Measurements from ENCODE around the gene PDZRN3. TPM values are rescaled to one million over a fixed set of nuclear protein-coding genes. Genes with fewer than 3 reads are reported as not detected.
A peak's percentile ranks its signal among the peaks of the same experiment; 100 is the strongest.

The PDZRN3 gene
- total RNA-seq, 1 donor from 2014 or later, result 19.8 TPM

DNA sequence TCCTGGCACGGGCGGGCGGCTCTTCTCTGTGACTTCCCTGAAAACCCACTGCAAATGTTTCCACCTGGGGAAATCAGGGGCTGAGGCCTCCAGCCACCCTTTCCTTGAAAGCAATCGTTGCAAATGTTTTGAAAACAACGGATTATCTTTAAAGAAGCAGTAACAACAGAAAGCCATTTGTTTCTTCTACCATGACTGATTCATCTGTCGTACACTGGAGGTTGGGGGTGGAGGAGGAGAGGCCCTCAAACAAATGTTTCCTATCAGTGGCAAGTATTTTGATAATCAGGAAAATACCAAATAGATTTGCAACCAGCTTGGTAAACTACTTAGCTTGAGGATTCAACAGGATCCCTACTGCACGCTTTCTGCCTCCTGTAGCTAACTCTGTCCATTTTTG is 114.9 kb downstream of the PDZRN3 start:
- H3K27me3 ChIP-seq (ENCODE audit: insufficient read depth, low read length), result no peaks in the 10 kb centered on the region
- peaks cover 4% of the 10 kb centered on the region for H3K79me2 ChIP-seq (ENCODE audit: insufficient read depth, low read length)
- no peak overlapping the region for H3K4me3 ChIP-seq (ENCODE audit: insufficient read depth, low read depth, low read length)
- Mint-ChIP-seq H3K4me3 (ENCODE audit: unreplicated experiment) (no peak overlapping the region), H3K27me3 (ENCODE audit: low read depth, unreplicated experiment) (no peaks in the 10 kb centered on the region), H3K9me3 (ENCODE audit: unreplicated experiment) (no peaks in the 10 kb centered on the region), H3K27ac (ENCODE audit: unreplicated experiment) (peak overlapping the region; percentile 72), H3K4me1 (ENCODE audit: low read depth, unreplicated experiment) (peaks cover 40% of the 10 kb centered on the region), H3K36me3 (ENCODE audit: low read depth, unreplicated experiment) (no peaks in the 10 kb centered on the region)
- H4K20me1 ChIP-seq (ENCODE audit: insufficient read depth, low read length), result no peaks in the 10 kb centered on the region
- TF ChIP-seq EZH2 (IDR thresholded peaks at IDR 0.05; ENCODE audit: insufficient read depth, low read length), result no peak
- TF ChIP-seq, protein P1, sequence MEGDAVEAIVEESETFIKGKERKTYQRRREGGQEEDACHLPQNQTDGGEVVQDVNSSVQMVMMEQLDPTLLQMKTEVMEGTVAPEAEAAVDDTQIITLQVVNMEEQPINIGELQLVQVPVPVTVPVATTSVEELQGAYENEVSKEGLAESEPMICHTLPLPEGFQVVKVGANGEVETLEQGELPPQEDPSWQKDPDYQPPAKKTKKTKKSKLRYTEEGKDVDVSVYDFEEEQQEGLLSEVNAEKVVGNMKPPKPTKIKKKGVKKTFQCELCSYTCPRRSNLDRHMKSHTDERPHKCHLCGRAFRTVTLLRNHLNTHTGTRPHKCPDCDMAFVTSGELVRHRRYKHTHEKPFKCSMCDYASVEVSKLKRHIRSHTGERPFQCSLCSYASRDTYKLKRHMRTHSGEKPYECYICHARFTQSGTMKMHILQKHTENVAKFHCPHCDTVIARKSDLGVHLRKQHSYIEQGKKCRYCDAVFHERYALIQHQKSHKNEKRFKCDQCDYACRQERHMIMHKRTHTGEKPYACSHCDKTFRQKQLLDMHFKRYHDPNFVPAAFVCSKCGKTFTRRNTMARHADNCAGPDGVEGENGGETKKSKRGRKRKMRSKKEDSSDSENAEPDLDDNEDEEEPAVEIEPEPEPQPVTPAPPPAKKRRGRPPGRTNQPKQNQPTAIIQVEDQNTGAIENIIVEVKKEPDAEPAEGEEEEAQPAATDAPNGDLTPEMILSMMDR (IDR thresholded peaks at IDR 0.05; ENCODE audit: insufficient read depth, low read depth, low read length), result no peak
- H2AFZ ChIP-seq (ENCODE audit: low read depth, low read length), result no peak overlapping the region
- no peak overlapping the region for H3K27ac ChIP-seq (ENCODE audit: low read depth, low read length)
- no peaks in the 10 kb centered on the region for H3K36me3 ChIP-seq (ENCODE audit: insufficient read depth, low read length)
- DNase-seq (ENCODE audit: low read depth), result no peak
- H3K9ac ChIP-seq (ENCODE audit: low read length), result no peak overlapping the region
- H3K4me2 ChIP-seq (ENCODE audit: low read length), result no peak overlapping the region
- no peaks in the 10 kb centered on the region for H3K9me3 ChIP-seq (ENCODE audit: insufficient read depth, low read depth, low read length)
- no peak for FAIRE-seq
- H3K4me1 ChIP-seq (ENCODE audit: insufficient read depth, low read length), result peaks cover 8% of the 10 kb centered on the region

DNA sequence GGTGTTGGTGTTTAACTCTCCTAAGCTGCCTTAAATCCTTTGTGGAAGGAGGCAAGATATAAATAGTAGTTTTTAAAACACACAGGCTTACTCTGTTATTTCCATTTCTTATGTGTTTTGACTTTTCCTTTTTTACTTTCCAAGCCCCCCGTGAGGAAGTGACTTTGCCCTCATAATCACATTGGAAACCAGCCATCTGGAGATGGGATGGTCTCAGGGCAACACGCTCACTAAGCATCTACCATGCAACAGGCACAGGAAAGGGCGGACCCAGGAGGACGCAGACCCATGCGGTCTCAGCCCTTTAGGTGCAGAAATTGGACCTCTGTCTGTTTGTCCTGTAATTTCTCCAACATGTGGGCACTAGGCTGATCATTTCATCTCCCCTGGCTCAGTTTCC is 115.7 kb downstream of the PDZRN3 start:
- H3K36me3 Mint-ChIP-seq (ENCODE audit: low read depth, unreplicated experiment), result no peaks in the 10 kb centered on the region
- no peak for FAIRE-seq
- H3K27ac ChIP-seq (ENCODE audit: low read depth, low read length), result no peak overlapping the region
- DNase-seq (ENCODE audit: low read depth), result no peak
- no peak overlapping the region for H2AFZ ChIP-seq (ENCODE audit: low read depth, low read length)
- H3K4me3 ChIP-seq (ENCODE audit: insufficient read depth, low read depth, low read length), result no peak overlapping the region
- H4K20me1 ChIP-seq (ENCODE audit: insufficient read depth, low read length), result no peaks in the 10 kb centered on the region
- no peak for TF ChIP-seq EZH2 (IDR thresholded peaks at IDR 0.05; ENCODE audit: insufficient read depth, low read length)
- TF ChIP-seq, protein P1 (IDR thresholded peaks at IDR 0.05; ENCODE audit: insufficient read depth, low read depth, low read length), result no peak
- H3K4me1 Mint-ChIP-seq (ENCODE audit: low read depth, unreplicated experiment), result peaks cover 45% of the 10 kb centered on the region
- peaks cover 4% of the 10 kb centered on the region for H3K79me2 ChIP-seq (ENCODE audit: insufficient read depth, low read length)
- no peaks in the 10 kb centered on the region for H3K27me3 ChIP-seq (ENCODE audit: insufficient read depth, low read length)
- no peaks in the 10 kb centered on the region for H3K9me3 ChIP-seq (ENCODE audit: insufficient read depth, low read depth, low read length)
- no peaks in the 10 kb centered on the region for H3K27me3 Mint-ChIP-seq (ENCODE audit: low read depth, unreplicated experiment)
- no peaks in the 10 kb centered on the region for H3K36me3 ChIP-seq (ENCODE audit: insufficient read depth, low read length)
- peaks cover 8% of the 10 kb centered on the region for H3K4me1 ChIP-seq (ENCODE audit: insufficient read depth, low read length)
- no peaks in the 10 kb centered on the region for H3K9me3 Mint-ChIP-seq (ENCODE audit: unreplicated experiment)
- no peak overlapping the region for H3K9ac ChIP-seq (ENCODE audit: low read length)
- no peak overlapping the region for H3K4me2 ChIP-seq (ENCODE audit: low read length)
- H3K4me3 Mint-ChIP-seq (ENCODE audit: unreplicated experiment), result peak overlapping the region; percentile 28
- H3K27ac Mint-ChIP-seq (ENCODE audit: unreplicated experiment), result no peak overlapping the region

DNA sequence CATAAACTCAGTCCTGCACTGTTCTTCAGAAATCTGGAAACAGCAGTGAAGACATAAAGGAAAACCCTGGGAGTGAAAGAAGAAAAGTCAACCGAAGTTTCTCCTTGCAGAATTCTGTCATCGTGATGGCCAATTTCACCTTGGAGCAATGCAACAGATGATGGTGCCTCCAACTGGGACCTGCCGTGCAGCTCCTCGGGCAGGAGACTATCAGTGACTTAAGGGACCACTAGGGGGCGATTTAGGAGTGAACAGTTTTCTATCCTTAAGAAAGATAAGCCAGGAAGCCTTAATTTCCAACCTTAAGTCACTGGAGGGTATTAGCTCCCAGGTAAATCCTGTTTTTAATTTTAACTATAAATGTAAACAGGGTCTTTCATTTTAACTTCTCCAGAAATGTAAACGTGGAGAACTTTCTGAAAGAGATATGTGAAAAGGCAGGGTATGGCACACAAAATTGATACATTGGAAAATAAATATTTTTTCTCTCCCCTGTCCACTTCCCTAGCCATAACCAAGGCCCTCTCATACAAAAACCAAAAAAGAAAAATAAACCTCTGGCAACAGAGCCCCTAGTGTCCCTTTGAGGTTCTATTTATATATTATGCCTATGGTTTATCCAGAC is 116.3 kb downstream of the PDZRN3 start:
- no peak overlapping the region for H3K27ac Mint-ChIP-seq (ENCODE audit: unreplicated experiment)
- no peaks in the 10 kb centered on the region for H3K36me3 Mint-ChIP-seq (ENCODE audit: low read depth, unreplicated experiment)
- Histone ChIP-seq H4K20me1 (ENCODE audit: insufficient read depth, low read length) (no peaks in the 10 kb centered on the region), H3K27ac (ENCODE audit: low read depth, low read length) (no peak overlapping the region), H3K79me2 (ENCODE audit: insufficient read depth, low read length) (peaks cover 4% of the 10 kb centered on the region), H3K4me1 (ENCODE audit: insufficient read depth, low read length) (peaks cover 13% of the 10 kb centered on the region), H3K9me3 (ENCODE audit: insufficient read depth, low read depth, low read length) (no peaks in the 10 kb centered on the region), H3K4me3 (ENCODE audit: insufficient read depth, low read depth, low read length) (no peak overlapping the region), H3K9ac (ENCODE audit: low read length) (no peak overlapping the region), H2AFZ (ENCODE audit: low read depth, low read length) (no peak overlapping the region), H3K27me3 (ENCODE audit: insufficient read depth, low read length) (no peaks in the 10 kb centered on the region), H3K36me3 (ENCODE audit: insufficient read depth, low read length) (no peaks in the 10 kb centered on the region), H3K4me2 (ENCODE audit: low read length) (no peak overlapping the region)
- peak overlapping the region; percentile 50 for H3K4me3 Mint-ChIP-seq (ENCODE audit: unreplicated experiment)
- H3K4me1 Mint-ChIP-seq (ENCODE audit: low read depth, unreplicated experiment), result peaks cover 47% of the 10 kb centered on the region
- DNase-seq (ENCODE audit: low read depth) (peak; percentile 36), FAIRE-seq (peak; percentile 83)
- TF ChIP-seq, protein P1 (IDR thresholded peaks at IDR 0.05; ENCODE audit: insufficient read depth, low read depth, low read length), result peak; percentile 87
- no peak for TF ChIP-seq EZH2 (IDR thresholded peaks at IDR 0.05; ENCODE audit: insufficient read depth, low read length)
- H3K27me3 Mint-ChIP-seq (ENCODE audit: low read depth, unreplicated experiment), result no peaks in the 10 kb centered on the region
- H3K9me3 Mint-ChIP-seq (ENCODE audit: unreplicated experiment), result no peaks in the 10 kb centered on the region

Measured in astrocyte (in vitro differentiated cells and primary cell).